ENCODE measurements around the gene NXN. TPM values are rescaled to one million over a fixed set of nuclear protein-coding genes. Genes with fewer than 3 reads are reported as not detected.
A peak's percentile ranks its signal among the peaks of the same experiment; 100 is the strongest.
"Not testable (repeated sequence)": the region's sequence is repeated elsewhere in the genome, so short reads cannot be mapped to it uniquely, and the experiment has no call there.

The NXN gene
- total and polyA plus RNA-seq, 7 donors = 33.4 to 92.5 (median 73.8) TPM

- peak overlapping the region; percentile 30 for H3K27ac ChIP-seq
- H3K27me3 ChIP-seq (ENCODE audit: insufficient read depth in 3 of 3, low read length in 2 of 3) = no peaks in the 10 kb centered on the region
- H3K36me3 ChIP-seq (ENCODE audit: insufficient read depth in 1 of 2, low read depth in 1 of 2) = peaks cover 0 to 32% of the 10 kb centered on the region in 2 donors
- no peak for TF ChIP-seq CTCF (IDR thresholded peaks at IDR 0.05)
- ATAC-seq (peak in 3 of 4 donors; percentile 25 to 32 (median 31)), DNase-seq (peak in 1 of 2 donors; percentile 50)
- H3K9me3 ChIP-seq = no peaks in the 10 kb centered on the region
- WGBS, 3 donors = 26 to 50% (median 30%) methylated on average over 14 of the region's 14 CpGs
- peak overlapping the region; percentile 61 for H3K4me3 ChIP-seq
- intact Hi-C loops (cut with DNase I) = loop anchor here (1.0 to 10.0 kb wide), 5 partner anchors 52 to 262 kb away; no protein-coding TSS in a partner anchor
- peaks cover 28% of the 10 kb centered on the region for H3K4me1 ChIP-seq
Measured at GRCh38 chr17:795276-795675, 184.3 kb downstream of the NXN start.

- peaks cover 28% of the 10 kb centered on the region for H3K4me1 ChIP-seq
- H3K36me3 ChIP-seq (ENCODE audit: insufficient read depth in 1 of 2, low read depth in 1 of 2) = peaks cover 0 to 34% of the 10 kb centered on the region in 2 donors
- peak; percentile 85 to 93 for DNase-seq
- no peaks in the 10 kb centered on the region for H3K9me3 ChIP-seq
- H3K27me3 ChIP-seq (ENCODE audit: insufficient read depth in 3 of 3, low read length in 2 of 3) = no peaks in the 10 kb centered on the region
- TF ChIP-seq CTCF (IDR thresholded peaks at IDR 0.05) = peak; percentile 88
- peak overlapping the region; percentile 30 for H3K27ac ChIP-seq
- ATAC-seq = peak; percentile 77 to 86 (median 82)
- intact Hi-C loops (cut with DNase I) = loop anchor here (1.0 to 10.0 kb wide), 5 partner anchors 52 to 262 kb away; no protein-coding TSS in a partner anchor
- WGBS, 3 donors = 3 to 4% (median 3%) methylated on average over 18 of the region's 18 CpGs
- H3K4me3 ChIP-seq = peak overlapping the region; percentile 61
Measured at GRCh38 chr17:794876-795275, 184.7 kb downstream of the NXN start.

GRCh38 chr17:792277-792676 is 187.3 kb downstream of the NXN start:
- peaks cover 0 to 56% of the 10 kb centered on the region in 2 donors for H3K36me3 ChIP-seq (ENCODE audit: insufficient read depth in 1 of 2, low read depth in 1 of 2)
- intact Hi-C loops (cut with DNase I) = loop anchor here in 1 of 2 donors (10.0 kb wide), 1 partner anchor 93 kb away; no protein-coding TSS in a partner anchor
- no peak for TF ChIP-seq CTCF (IDR thresholded peaks at IDR 0.05)
- H3K4me3 ChIP-seq = no peak overlapping the region
- H3K27me3 ChIP-seq (ENCODE audit: insufficient read depth in 3 of 3, low read length in 2 of 3) = no peaks in the 10 kb centered on the region
- peaks cover 17% of the 10 kb centered on the region for H3K4me1 ChIP-seq
- H3K9me3 ChIP-seq = no peaks in the 10 kb centered on the region
- no peak overlapping the region for H3K27ac ChIP-seq
- ATAC-seq (no peak), DNase-seq (peak in 1 of 2 donors; percentile 12)
- 75 to 79% (median 77%) methylated on average over 9 of the region's 9 CpGs for WGBS, 3 donors

- intact Hi-C loops (cut with DNase I) = loop anchor here in 1 of 2 donors (10.0 kb wide), 1 partner anchor 93 kb away; no protein-coding TSS in a partner anchor
- no peak overlapping the region for H3K27ac ChIP-seq
- H3K36me3 ChIP-seq (ENCODE audit: insufficient read depth in 1 of 2, low read depth in 1 of 2) = peaks cover 0 to 52% of the 10 kb centered on the region in 2 donors
- H3K4me3 ChIP-seq = no peak overlapping the region
- H3K27me3 ChIP-seq (ENCODE audit: insufficient read depth in 3 of 3, low read length in 2 of 3) = no peaks in the 10 kb centered on the region
- no peaks in the 10 kb centered on the region for H3K9me3 ChIP-seq
- no peak for TF ChIP-seq CTCF (IDR thresholded peaks at IDR 0.05)
- WGBS, 3 donors = 76 to 81% (median 79%) methylated on average over 19 of the region's 19 CpGs
- peak in 1 of 2 donors; percentile 52 for DNase-seq
- peaks cover 13% of the 10 kb centered on the region for H3K4me1 ChIP-seq
- ATAC-seq = no peak
Measured at GRCh38 chr17:791829-792228, 187.7 kb downstream of the NXN start.

- not testable (repeated sequence) for H3K4me3 ChIP-seq; H3K27ac ChIP-seq; H3K9me3 ChIP-seq; H3K27me3 ChIP-seq (ENCODE audit: insufficient read depth in 3 of 3, low read length in 2 of 3); ATAC-seq
- peak in 1 of 2 donors; percentile 33 for DNase-seq
- WGBS, 3 donors = 76 to 85% (median 79%) methylated on average over 9 to 10 of the region's 12 CpGs
- Histone ChIP-seq H3K36me3 (ENCODE audit: insufficient read depth in 1 of 2, low read depth in 1 of 2) (peaks cover 0 to 55% of the 10 kb centered on the region in 2 donors), H3K4me1 (peaks cover 12% of the 10 kb centered on the region)
- intact Hi-C loops (cut with DNase I) = loop anchor here in 1 of 2 donors (10.0 kb wide), 1 partner anchor 94 kb away; no protein-coding TSS in a partner anchor
Measured at GRCh38 chr17:790874-791247, 188.7 kb downstream of the NXN start.

GRCh38 chr17:789931-790873 is 189.4 kb downstream of the NXN start:
- H3K4me3 ChIP-seq; H3K4me1 ChIP-seq; H3K27ac ChIP-seq; H3K27me3 ChIP-seq (ENCODE audit: insufficient read depth in 3 of 3, low read length in 2 of 3); ATAC-seq; H3K9me3 ChIP-seq: not testable (repeated sequence)
- H3K36me3 ChIP-seq (ENCODE audit: insufficient read depth in 1 of 2, low read depth in 1 of 2) = peaks cover 0 to 59% of the 10 kb centered on the region in 2 donors
- intact Hi-C loops (cut with DNase I) = loop anchor here in 1 of 2 donors (10.0 kb wide), 1 partner anchor 95 kb away; no protein-coding TSS in a partner anchor
- 78 to 87% (median 80%) methylated on average over 29 to 38 of the region's 38 CpGs for WGBS, 3 donors
- peak; percentile 55 to 58 for DNase-seq

Measured in psoas muscle (tissue), 8 donors.